Esophagus (tissue), 2 donors: ENCODE results near the gene LILRB2. TPM values are rescaled to one million over a fixed set of nuclear protein-coding genes. Genes with fewer than 3 reads are reported as not detected.
"Not testable (repeated sequence)": the region's sequence is repeated elsewhere in the genome, so short reads cannot be mapped to it uniquely, and the experiment has no call there.

Experiments used
- H3K27ac ChIP-seq, 2 donors: one replicate each; pipeline ENCODE4 v1.5.1; 2013; ENCODE audit warnings: low read depth in 2 of 2, mild to moderate bottlenecking in 2 of 2, inconsistent platforms in 1 of 2, low read length in 1 of 2, moderate library complexity in 1 of 2
- H3K27me3 ChIP-seq, 2 donors: one replicate each; pipeline ENCODE4 v1.6.1; 2013; ENCODE audit warnings: low read length in 2 of 2, control low read depth in 1 of 2, mild to moderate bottlenecking in 1 of 2; ENCODE audit not compliant: insufficient read depth in 2 of 2, control insufficient read depth in 1 of 2
- H3K36me3 ChIP-seq, 2 donors: one replicate each; pipeline ENCODE4 v1.6.1; 2013; ENCODE audit warnings: low read length in 1 of 2; ENCODE audit not compliant: control insufficient read depth in 2 of 2, insufficient read depth in 2 of 2
- H3K4me1 ChIP-seq, 2 donors: one replicate each; pipeline ENCODE4 v1.6.1; 2013; ENCODE audit warnings: low read length in 1 of 2; ENCODE audit not compliant: control insufficient read depth in 2 of 2, insufficient read depth in 2 of 2
- H3K4me3 ChIP-seq, 2 donors: one replicate each; pipeline ENCODE4 v1.5.1; 2013; ENCODE audit warnings: low read length in 2 of 2, mild to moderate bottlenecking in 2 of 2, low read depth in 1 of 2, moderate library complexity in 1 of 2
- H3K9me3 ChIP-seq, 2 donors: one replicate each; pipeline ENCODE4 v1.6.1; 2013; ENCODE audit warnings: mild to moderate bottlenecking in 2 of 2, low read depth in 1 of 2, low read length in 1 of 2, moderate library complexity in 1 of 2; ENCODE audit not compliant: control insufficient read depth in 2 of 2, insufficient read depth in 1 of 2
- WGBS, 2 donors: extraction: QIAGEN DNeasy Blood & Tissue Kit; methylation state at CpG; one replicate each; pipeline ENCODE4 v1.1.7; 2013; 5-methylcytosine and 5-hydroxymethylcytosine counted together
- polyA plus RNA-seq, 2 donors: library from polyadenylated mRNA; stranded (reverse); fragments of 200-250 nt; gene quantifications; one replicate each; pipeline ENCODE4 v1.2.3, GENCODE V29; 2013
- donor health status: healthy with polysubstance abuse.
- donor health status: Bipolar disorder and iron deficiency.

Gene LILRB2
- polyA plus RNA-seq, 2 donors = 0.39 to 0.67 TPM

GRCh38 chr19:54289160-54289559, 8.2 kb upstream of the LILRB2 start:
- not testable (repeated sequence) for H3K4me3 ChIP-seq, H3K27me3 ChIP-seq, H3K27ac ChIP-seq, H3K4me1 ChIP-seq, H3K36me3 ChIP-seq, H3K9me3 ChIP-seq
- 55 to 68% methylated on average over 8 of the region's 8 CpGs for WGBS, 2 donors

GRCh38 chr19:54287456-54287855, 6.5 kb upstream of the LILRB2 start:
- no peaks in the 10 kb centered on the region for H3K36me3 ChIP-seq
- no peak overlapping the region for H3K27ac ChIP-seq
- WGBS, 2 donors = 61 to 70% methylated on average over 4 of the region's 4 CpGs
- no peaks in the 10 kb centered on the region for H3K27me3 ChIP-seq
- no peak overlapping the region for H3K4me3 ChIP-seq
- no peaks in the 10 kb centered on the region for H3K9me3 ChIP-seq
- no peaks in the 10 kb centered on the region for H3K4me1 ChIP-seq

GRCh38 chr19:54286283-54286682, 5.4 kb upstream of the LILRB2 start:
- not testable (repeated sequence) for H3K36me3 ChIP-seq, H3K27ac ChIP-seq, H3K9me3 ChIP-seq, H3K4me3 ChIP-seq, H3K27me3 ChIP-seq, H3K4me1 ChIP-seq
- WGBS, 2 donors = 53 to 67% methylated on average over 8 to 10 of the region's 10 CpGs

GRCh38 chr19:54285427-54286056, 4.6 kb upstream of the LILRB2 start:
- not testable (repeated sequence) for H3K27ac ChIP-seq, H3K36me3 ChIP-seq, H3K27me3 ChIP-seq, H3K4me3 ChIP-seq, H3K9me3 ChIP-seq, H3K4me1 ChIP-seq
- 54 to 61% methylated on average over 11 of the region's 12 CpGs for WGBS, 2 donors

GRCh38 chr19:54282686-54283470, 2.0 kb upstream of the LILRB2 start:
- Histone ChIP-seq H3K27me3 (no peaks in the 10 kb centered on the region), H3K27ac (no peak overlapping the region), H3K4me3 (no peak overlapping the region), H3K36me3 (no peaks in the 10 kb centered on the region), H3K4me1 (no peaks in the 10 kb centered on the region), H3K9me3 (no peaks in the 10 kb centered on the region)
- 44 to 45% methylated on average over 9 of the region's 9 CpGs for WGBS, 2 donors

GRCh38 chr19:54281729-54282075, 792 bp upstream of the LILRB2 start:
- H3K9me3 ChIP-seq, H3K27ac ChIP-seq, H3K36me3 ChIP-seq, H3K4me1 ChIP-seq, H3K4me3 ChIP-seq, H3K27me3 ChIP-seq: not testable (repeated sequence)
- 66 to 79% methylated on average over 5 of the region's 5 CpGs for WGBS, 2 donors

- WGBS, 2 donors = 54 to 68% methylated on average over 10 of the region's 10 CpGs
- H3K4me1 ChIP-seq, H3K9me3 ChIP-seq, H3K4me3 ChIP-seq, H3K36me3 ChIP-seq, H3K27ac ChIP-seq, H3K27me3 ChIP-seq: not testable (repeated sequence)
Observed at GRCh38 chr19:54280441-54280840, 469 bp downstream of the LILRB2 start.

- not testable (repeated sequence) for H3K4me3 ChIP-seq, H3K27ac ChIP-seq
Observed at GRCh38 chr19:54280025-54280424, 885 bp downstream of the LILRB2 start.

GRCh38 chr19:54279406-54279962, 1.4 kb downstream of the LILRB2 start:
- H3K27ac ChIP-seq = no peak overlapping the region
- no peak overlapping the region for H3K4me3 ChIP-seq
- no peaks in the 10 kb centered on the region for H3K36me3 ChIP-seq
- H3K9me3 ChIP-seq = no peaks in the 10 kb centered on the region
- H3K4me1 ChIP-seq = no peaks in the 10 kb centered on the region
- H3K27me3 ChIP-seq = no peaks in the 10 kb centered on the region
- 82 to 85% methylated on average over 18 of the region's 18 CpGs for WGBS, 2 donors

More at GRCh38 chr19:54280025-54280424, 885 bp downstream of the LILRB2 start:
- not testable (repeated sequence) for H3K27me3 ChIP-seq, H3K9me3 ChIP-seq, H3K36me3 ChIP-seq, H3K4me1 ChIP-seq
- WGBS, 2 donors = 22 to 30% methylated on average over 4 of the region's 4 CpGs
